ENCODE measurements around the gene DUSP15.
"Not testable (repeated sequence)": the region's sequence is repeated elsewhere in the genome, so short reads cannot be mapped to it uniquely, and the experiment has no call there.

The DUSP15 gene

DNA sequence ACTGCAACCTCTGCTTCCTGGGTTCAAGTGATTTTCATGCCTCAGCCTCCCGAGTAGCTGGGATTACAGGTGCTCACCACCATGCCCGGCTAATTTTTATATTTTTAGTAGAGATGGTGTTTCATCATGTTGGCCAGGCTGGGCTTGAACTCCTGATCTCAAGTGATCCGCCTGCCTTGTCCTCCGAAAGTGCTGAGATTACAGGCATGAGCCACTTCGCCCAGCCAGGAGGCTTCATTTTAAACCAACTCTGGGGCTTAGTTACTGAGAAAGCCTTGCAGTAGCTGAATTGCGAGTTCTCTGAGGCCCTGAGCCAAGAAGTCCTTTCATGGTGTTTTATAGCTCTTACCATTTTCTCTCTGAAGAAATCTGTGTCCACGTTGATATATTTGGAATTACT lies 56.2 kb downstream of the DUSP15 start:
- no CpG with 5 or more reads among the region's 7 CpGs for WGBS, 2 donors (ENCODE audit: extremely low coverage in 2 of 2, insufficient read length in 2 of 2, insufficient replicate concordance in 1 of 2)
- H2BK5ac ChIP-seq (ENCODE audit: low read length); H3K9me3 ChIP-seq (replicated peaks in 1 of 2; ENCODE audit: control insufficient read depth in 2 of 2, insufficient read depth in 1 of 2, low read depth in 1 of 2, low read length in 2 of 2); H3K36me3 ChIP-seq (replicated peaks in 1 of 2; ENCODE audit: control insufficient read depth in 2 of 2, insufficient read depth in 2 of 2, low read length in 2 of 2); H3K18ac ChIP-seq (ENCODE audit: low read length); H3K27me3 ChIP-seq (ENCODE audit: control insufficient read depth in 3 of 3, insufficient read depth in 3 of 3, low read depth in 1 of 3, low read length in 3 of 3); H4K91ac ChIP-seq (ENCODE audit: low read depth, low read length, poor library complexity); H3K4me3 ChIP-seq (ENCODE audit: low read length in 2 of 2); H3K4me2 ChIP-seq (ENCODE audit: insufficient read depth, low read length, poor library complexity, severe bottlenecking); H3K4me1 ChIP-seq (ENCODE audit: control insufficient read depth in 2 of 2, insufficient read depth in 1 of 2, low read depth in 1 of 2, low read length in 2 of 2); H4K8ac ChIP-seq (ENCODE audit: low read depth, low read length); H3K14ac ChIP-seq (ENCODE audit: low read length); H3K27ac ChIP-seq (replicated peaks; ENCODE audit: low read length); H2AFZ ChIP-seq (ENCODE audit: low read length); H2AK5ac ChIP-seq (ENCODE audit: low read depth, low read length); H3K23ac ChIP-seq (ENCODE audit: low read depth, low read length, poor library complexity); H2BK120ac ChIP-seq (ENCODE audit: low read depth, low read length); H2BK15ac ChIP-seq (ENCODE audit: low read length); H2BK12ac ChIP-seq (ENCODE audit: low read length); DNase-seq (ENCODE audit: low spot score); H3K4ac ChIP-seq (ENCODE audit: low read length); H3K79me1 ChIP-seq (ENCODE audit: low read depth, low read length); H3K9ac ChIP-seq (ENCODE audit: low read depth, low read length, poor library complexity): not testable (repeated sequence)

DNA sequence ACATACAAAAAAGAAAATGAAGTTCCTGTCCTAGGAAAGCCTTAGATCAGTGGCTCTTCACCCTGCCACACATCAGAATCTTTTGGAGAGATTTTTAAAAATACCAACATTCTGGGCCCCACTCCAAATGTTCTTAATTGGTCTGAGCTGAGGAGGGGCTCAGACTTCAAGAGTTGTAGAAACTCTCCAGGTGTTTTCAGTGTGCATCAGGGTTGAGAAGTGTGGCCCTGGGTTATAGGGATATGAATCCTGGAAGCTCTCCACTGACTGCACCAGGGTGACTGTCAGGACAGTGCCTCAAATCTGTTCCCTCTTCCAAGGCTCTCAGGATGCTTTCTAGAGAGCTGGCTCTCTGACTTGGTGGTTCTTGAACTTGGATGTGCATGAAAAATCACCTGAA lies 56.7 kb downstream of the DUSP15 start:
- no peak overlapping the region for H3K27ac ChIP-seq (replicated peaks; ENCODE audit: low read length)
- H2AK5ac ChIP-seq (ENCODE audit: low read depth, low read length) = no peak overlapping the region
- H3K4me1 ChIP-seq (ENCODE audit: control insufficient read depth in 2 of 2, insufficient read depth in 1 of 2, low read depth in 1 of 2, low read length in 2 of 2) = peaks cover 0 to 7% of the 10 kb centered on the region in 2 donors
- no peak overlapping the region for H2BK120ac ChIP-seq (ENCODE audit: low read depth, low read length)
- H3K36me3 ChIP-seq (replicated peaks in 1 of 2; ENCODE audit: control insufficient read depth in 2 of 2, insufficient read depth in 2 of 2, low read length in 2 of 2) = peaks cover 2 to 5% of the 10 kb centered on the region in 2 donors
- H4K8ac ChIP-seq (ENCODE audit: low read depth, low read length) = no peak overlapping the region
- no peak overlapping the region for H2BK15ac ChIP-seq (ENCODE audit: low read length)
- no peak overlapping the region for H3K4me2 ChIP-seq (ENCODE audit: insufficient read depth, low read length, poor library complexity, severe bottlenecking)
- no peak overlapping the region for H2AFZ ChIP-seq (ENCODE audit: low read length)
- H3K9ac ChIP-seq (ENCODE audit: low read depth, low read length, poor library complexity) = no peak overlapping the region
- H3K4me3 ChIP-seq (ENCODE audit: low read length in 2 of 2) = no peak overlapping the region
- no peaks in the 10 kb centered on the region for H3K79me1 ChIP-seq (ENCODE audit: low read depth, low read length)
- no peak overlapping the region for H2BK5ac ChIP-seq (ENCODE audit: low read length)
- no peak overlapping the region for H3K14ac ChIP-seq (ENCODE audit: low read length)
- H2BK12ac ChIP-seq (ENCODE audit: low read length) = no peak overlapping the region
- no peak overlapping the region for H4K91ac ChIP-seq (ENCODE audit: low read depth, low read length, poor library complexity)
- H3K18ac ChIP-seq (ENCODE audit: low read length) = no peak overlapping the region
- H3K9me3 ChIP-seq (replicated peaks in 1 of 2; ENCODE audit: control insufficient read depth in 2 of 2, insufficient read depth in 1 of 2, low read depth in 1 of 2, low read length in 2 of 2) = no peaks in the 10 kb centered on the region
- no peak for DNase-seq (ENCODE audit: low spot score)
- H3K23ac ChIP-seq (ENCODE audit: low read depth, low read length, poor library complexity) = no peak overlapping the region
- H3K27me3 ChIP-seq (ENCODE audit: control insufficient read depth in 3 of 3, insufficient read depth in 3 of 3, low read depth in 1 of 3, low read length in 3 of 3) = no peaks in the 10 kb centered on the region
- H3K4ac ChIP-seq (ENCODE audit: low read length) = no peak overlapping the region

DNA sequence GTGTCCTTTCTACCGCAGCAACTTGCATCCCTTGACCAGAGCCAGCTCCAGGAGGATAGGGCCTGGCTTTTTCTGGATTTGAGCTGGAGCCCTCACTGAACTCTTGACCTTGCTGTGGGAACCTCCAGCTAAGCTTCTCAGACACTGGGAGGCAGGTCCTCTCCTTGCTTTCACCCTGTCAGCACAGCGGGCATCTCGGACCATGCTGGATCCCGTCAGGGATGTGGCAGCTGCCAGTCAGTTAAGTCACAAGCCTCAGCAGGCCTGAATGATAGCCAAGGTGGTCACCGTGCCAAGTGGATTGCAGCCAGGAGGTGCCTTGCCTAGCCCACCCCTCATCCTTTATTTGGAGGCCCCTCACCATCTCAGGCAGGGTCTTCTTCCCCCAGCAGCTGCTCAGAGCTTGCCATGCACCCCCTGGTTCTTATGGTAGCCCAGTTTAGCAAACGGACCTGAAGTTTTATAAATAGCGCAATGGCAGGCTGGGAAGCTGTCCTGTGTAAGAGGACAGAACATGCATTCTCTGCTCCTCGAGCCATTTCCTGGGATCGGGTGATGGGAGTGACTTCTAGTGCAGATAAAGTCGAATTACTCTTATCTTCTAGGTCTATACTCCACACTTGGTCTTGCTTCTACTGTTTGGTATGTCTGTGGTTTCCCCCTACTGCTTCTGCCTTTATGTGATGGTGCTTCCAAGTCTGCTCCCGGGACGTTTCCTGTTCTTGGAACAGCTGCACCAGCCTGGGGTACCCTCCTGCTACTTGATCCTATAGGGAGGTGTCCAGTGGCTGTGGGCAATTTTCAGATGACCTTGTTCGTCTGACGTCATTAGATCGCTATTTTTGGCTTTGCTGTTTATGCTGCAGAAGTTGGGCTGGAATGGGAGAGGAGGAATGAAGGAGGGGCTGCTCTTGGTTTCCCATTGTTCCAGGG lies 58.3 kb downstream of the DUSP15 start:
- no CpG with 5 or more reads among the region's 15 CpGs for WGBS, 2 donors (ENCODE audit: extremely low coverage in 2 of 2, insufficient read length in 2 of 2, insufficient replicate concordance in 1 of 2)
- no peak overlapping the region for H3K27ac ChIP-seq (replicated peaks; ENCODE audit: low read length)
- no peak overlapping the region for H4K91ac ChIP-seq (ENCODE audit: low read depth, low read length, poor library complexity)
- H3K9ac ChIP-seq (ENCODE audit: low read depth, low read length, poor library complexity) = no peak overlapping the region
- no peaks in the 10 kb centered on the region for H3K9me3 ChIP-seq (replicated peaks in 1 of 2; ENCODE audit: control insufficient read depth in 2 of 2, insufficient read depth in 1 of 2, low read depth in 1 of 2, low read length in 2 of 2)
- no peak overlapping the region for H2AFZ ChIP-seq (ENCODE audit: low read length)
- H2BK120ac ChIP-seq (ENCODE audit: low read depth, low read length) = no peak overlapping the region
- H3K4me1 ChIP-seq (ENCODE audit: control insufficient read depth in 2 of 2, insufficient read depth in 1 of 2, low read depth in 1 of 2, low read length in 2 of 2) = peaks cover 0 to 7% of the 10 kb centered on the region in 2 donors
- H3K79me1 ChIP-seq (ENCODE audit: low read depth, low read length) = no peaks in the 10 kb centered on the region
- no peak overlapping the region for H3K4me2 ChIP-seq (ENCODE audit: insufficient read depth, low read length, poor library complexity, severe bottlenecking)
- no peak overlapping the region for H3K14ac ChIP-seq (ENCODE audit: low read length)
- H2BK12ac ChIP-seq (ENCODE audit: low read length) = no peak overlapping the region
- H2AK5ac ChIP-seq (ENCODE audit: low read depth, low read length) = no peak overlapping the region
- no peak overlapping the region for H3K23ac ChIP-seq (ENCODE audit: low read depth, low read length, poor library complexity)
- no peak overlapping the region for H3K4me3 ChIP-seq (ENCODE audit: low read length in 2 of 2)
- no peak overlapping the region for H3K18ac ChIP-seq (ENCODE audit: low read length)
- peaks cover 5 to 17% of the 10 kb centered on the region in 2 donors for H3K36me3 ChIP-seq (replicated peaks in 1 of 2; ENCODE audit: control insufficient read depth in 2 of 2, insufficient read depth in 2 of 2, low read length in 2 of 2)
- DNase-seq (ENCODE audit: low spot score) = no peak
- H3K4ac ChIP-seq (ENCODE audit: low read length) = no peak overlapping the region
- H2BK15ac ChIP-seq (ENCODE audit: low read length) = no peak overlapping the region
- no peak overlapping the region for H2BK5ac ChIP-seq (ENCODE audit: low read length)
- no peaks in the 10 kb centered on the region for H3K27me3 ChIP-seq (ENCODE audit: control insufficient read depth in 3 of 3, insufficient read depth in 3 of 3, low read depth in 1 of 3, low read length in 3 of 3)
- no peak overlapping the region for H4K8ac ChIP-seq (ENCODE audit: low read depth, low read length)

DNA sequence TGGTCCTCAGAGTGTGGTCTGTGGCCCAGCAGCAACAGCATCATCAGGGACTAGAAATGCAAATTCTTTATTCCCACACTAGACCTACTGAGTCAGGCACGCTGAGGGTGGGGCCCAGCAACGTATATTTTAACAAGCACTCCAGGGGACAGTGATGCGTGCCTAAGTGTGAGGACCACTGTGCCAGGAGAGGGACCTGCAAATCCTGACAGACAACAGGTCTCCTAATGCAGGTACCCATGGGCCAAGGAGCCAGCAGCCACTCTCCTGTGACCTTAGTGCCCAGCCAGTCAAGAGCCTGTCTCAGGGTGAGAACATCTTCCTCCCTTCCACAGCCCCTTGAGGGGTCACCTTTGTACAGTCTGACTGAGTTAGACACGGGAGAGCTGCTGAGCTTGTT lies 59.1 kb downstream of the DUSP15 start:
- no peak overlapping the region for H2BK5ac ChIP-seq (ENCODE audit: low read length)
- no peak overlapping the region for H2BK15ac ChIP-seq (ENCODE audit: low read length)
- no peak overlapping the region for H3K4ac ChIP-seq (ENCODE audit: low read length)
- peaks cover 5 to 25% of the 10 kb centered on the region in 2 donors for H3K36me3 ChIP-seq (replicated peaks in 1 of 2; ENCODE audit: control insufficient read depth in 2 of 2, insufficient read depth in 2 of 2, low read length in 2 of 2)
- H2BK12ac ChIP-seq (ENCODE audit: low read length) = no peak overlapping the region
- H3K4me1 ChIP-seq (ENCODE audit: control insufficient read depth in 2 of 2, insufficient read depth in 1 of 2, low read depth in 1 of 2, low read length in 2 of 2) = peaks cover 0 to 7% of the 10 kb centered on the region in 2 donors
- DNase-seq (ENCODE audit: low spot score) = no peak
- H3K27ac ChIP-seq (replicated peaks; ENCODE audit: low read length) = no peak overlapping the region
- H3K14ac ChIP-seq (ENCODE audit: low read length) = no peak overlapping the region
- H4K8ac ChIP-seq (ENCODE audit: low read depth, low read length) = no peak overlapping the region
- no peak overlapping the region for H3K23ac ChIP-seq (ENCODE audit: low read depth, low read length, poor library complexity)
- no peaks in the 10 kb centered on the region for H3K79me1 ChIP-seq (ENCODE audit: low read depth, low read length)
- no peaks in the 10 kb centered on the region for H3K9me3 ChIP-seq (replicated peaks in 1 of 2; ENCODE audit: control insufficient read depth in 2 of 2, insufficient read depth in 1 of 2, low read depth in 1 of 2, low read length in 2 of 2)
- no CpG with 5 or more reads among the region's 4 CpGs for WGBS, 2 donors (ENCODE audit: extremely low coverage in 2 of 2, insufficient read length in 2 of 2, insufficient replicate concordance in 1 of 2)
- H3K18ac ChIP-seq (ENCODE audit: low read length) = no peak overlapping the region
- no peak overlapping the region for H2AFZ ChIP-seq (ENCODE audit: low read length)
- H3K27me3 ChIP-seq (ENCODE audit: control insufficient read depth in 3 of 3, insufficient read depth in 3 of 3, low read depth in 1 of 3, low read length in 3 of 3) = no peaks in the 10 kb centered on the region
- H3K9ac ChIP-seq (ENCODE audit: low read depth, low read length, poor library complexity) = no peak overlapping the region
- no peak overlapping the region for H3K4me3 ChIP-seq (ENCODE audit: low read length in 2 of 2)
- H2AK5ac ChIP-seq (ENCODE audit: low read depth, low read length) = no peak overlapping the region
- no peak overlapping the region for H4K91ac ChIP-seq (ENCODE audit: low read depth, low read length, poor library complexity)
- H3K4me2 ChIP-seq (ENCODE audit: insufficient read depth, low read length, poor library complexity, severe bottlenecking) = no peak overlapping the region
- H2BK120ac ChIP-seq (ENCODE audit: low read depth, low read length) = no peak overlapping the region
